Tibial nerve (tissue), 4 donors: ENCODE data around the gene GP9.

Experiments used
- EP300 ChIP-seq, 2 donors: sonication (generic); formaldehyde crosslinking; IDR thresholded peaks; one replicate each; pipeline ENCODE4 v1.6.1; 2017; ENCODE audit warnings: antibody characterized with exemption in 2 of 2, mild to moderate bottlenecking in 1 of 2
- POLR2A ChIP-seq, 2 donors: fragments of 450-650 bp; IDR thresholded peaks; one replicate each; pipeline ENCODE4 v1.6.1; 2017; ENCODE audit warnings: antibody characterized with exemption in 2 of 2, mild to moderate bottlenecking in 2 of 2, moderate library complexity in 2 of 2
- TF ChIP-seq, protein P1 (sequence below), 5 experiments: fragments of 200-600 bp in 3 of 5; fragments of 450-650 bp in 2 of 5; sonication (generic) in 3 of 5; IDR thresholded peaks; one replicate each; pipeline ENCODE4 v1.5.1; 2016 to 2019; ENCODE audit warnings: antibody characterized with exemption in 5 of 5, mild to moderate bottlenecking in 3 of 5, moderate library complexity in 2 of 5

- TF ChIP-seq, protein P1, sequence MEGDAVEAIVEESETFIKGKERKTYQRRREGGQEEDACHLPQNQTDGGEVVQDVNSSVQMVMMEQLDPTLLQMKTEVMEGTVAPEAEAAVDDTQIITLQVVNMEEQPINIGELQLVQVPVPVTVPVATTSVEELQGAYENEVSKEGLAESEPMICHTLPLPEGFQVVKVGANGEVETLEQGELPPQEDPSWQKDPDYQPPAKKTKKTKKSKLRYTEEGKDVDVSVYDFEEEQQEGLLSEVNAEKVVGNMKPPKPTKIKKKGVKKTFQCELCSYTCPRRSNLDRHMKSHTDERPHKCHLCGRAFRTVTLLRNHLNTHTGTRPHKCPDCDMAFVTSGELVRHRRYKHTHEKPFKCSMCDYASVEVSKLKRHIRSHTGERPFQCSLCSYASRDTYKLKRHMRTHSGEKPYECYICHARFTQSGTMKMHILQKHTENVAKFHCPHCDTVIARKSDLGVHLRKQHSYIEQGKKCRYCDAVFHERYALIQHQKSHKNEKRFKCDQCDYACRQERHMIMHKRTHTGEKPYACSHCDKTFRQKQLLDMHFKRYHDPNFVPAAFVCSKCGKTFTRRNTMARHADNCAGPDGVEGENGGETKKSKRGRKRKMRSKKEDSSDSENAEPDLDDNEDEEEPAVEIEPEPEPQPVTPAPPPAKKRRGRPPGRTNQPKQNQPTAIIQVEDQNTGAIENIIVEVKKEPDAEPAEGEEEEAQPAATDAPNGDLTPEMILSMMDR (IDR thresholded peaks at IDR 0.05) = no peak
- no peak for TF ChIP-seq POLR2A (IDR thresholded peaks at IDR 0.05)
- TF ChIP-seq EP300 (IDR thresholded peaks at IDR 0.05) = no peak
These were observed 676 bp downstream of the GP9 start for GRCh38 chr3:129061023-129061887.
